Fibroblast of lung (primary cell): ENCODE results near the gene PITX2. TPM values are rescaled to one million over a fixed set of nuclear protein-coding genes. Genes with fewer than 3 reads are reported as not detected.

Experiments
- DNase-seq, 2 donors: peaks; one replicate each; pipeline versions ENCODE4 v3.0.0 to v3.0.0-alpha.2; 2010; ENCODE audit warnings: low read depth in 2 of 2
- H2AFZ ChIP-seq: 2 replicates; pipeline ENCODE4 v1.5.1; 2012; ENCODE audit warnings: low read length, control low read depth, inconsistent platforms
- H3K27ac ChIP-seq: 2 replicates; pipeline ENCODE4 v1.5.1; 2011; ENCODE audit warnings: low read length, control low read depth; ENCODE audit not compliant: insufficient read depth
- H3K27me3 ChIP-seq: 2 replicates; pipeline ENCODE4 v1.5.1; 2011; ENCODE audit warnings: mild to moderate bottlenecking, low read length; ENCODE audit not compliant: control insufficient read depth, insufficient read depth
- H3K36me3 ChIP-seq: 2 replicates; pipeline ENCODE4 v1.5.1; 2011; ENCODE audit warnings: low read length; ENCODE audit not compliant: control insufficient read depth, insufficient read depth
- H3K4me1 ChIP-seq: 2 replicates; pipeline ENCODE4 v1.5.1; 2011; ENCODE audit warnings: low read length; ENCODE audit not compliant: control insufficient read depth, insufficient read depth; ENCODE audit errors: extremely low read depth
- H3K4me2 ChIP-seq: 2 replicates; pipeline ENCODE4 v1.5.1; 2011; ENCODE audit warnings: low read length, control low read depth; ENCODE audit not compliant: insufficient read depth; ENCODE audit errors: extremely low read depth
- H3K4me3 ChIP-seq, 4 experiments: fragments of 200-600 bp in 1 of 4; sonication (generic) in 1 of 4; replicated peaks in 1 of 4; 2 replicates each; pipeline ENCODE4 v1.5.1; 2011 to 2016; ENCODE audit warnings: low read length in 4 of 4, low read depth in 3 of 4, mild to moderate bottlenecking in 3 of 4, control low read depth in 2 of 4, inconsistent platforms in 1 of 4, mixed read lengths in 1 of 4; ENCODE audit not compliant: insufficient read depth in 1 of 4; ENCODE audit errors: control extremely low read depth in 1 of 4
- H3K79me2 ChIP-seq: 2 replicates; pipeline ENCODE4 v1.5.1; 2012; ENCODE audit warnings: mild to moderate bottlenecking, low read length, inconsistent platforms; ENCODE audit not compliant: control insufficient read depth, insufficient read depth
- H3K9ac ChIP-seq: 2 replicates; pipeline ENCODE4 v1.5.1; 2011; ENCODE audit warnings: mild to moderate bottlenecking, low read length, control low read depth; ENCODE audit not compliant: insufficient read depth
- H3K9me3 ChIP-seq: 2 replicates; pipeline ENCODE4 v1.5.1; 2012; ENCODE audit warnings: low read depth, low read length; ENCODE audit not compliant: control insufficient read depth, insufficient read depth
- H4K20me1 ChIP-seq: 2 replicates; pipeline ENCODE4 v1.5.1; 2011; ENCODE audit warnings: low read length; ENCODE audit not compliant: control insufficient read depth, insufficient read depth; ENCODE audit errors: extremely low read depth
- CTCF ChIP-seq, 2 donors: IDR thresholded peaks in 1 of 2; conservative IDR thresholded peaks in 1 of 2; 1 replicate in 1 of 2; 2 replicates in 1 of 2; pipeline ENCODE4 v1.5.1; 2011 to 2012; ENCODE audit warnings: low read length in 2 of 2, control low read depth in 1 of 2, inconsistent platforms in 1 of 2, low read depth in 1 of 2, mild to moderate bottlenecking in 1 of 2
- EZH2 ChIP-seq: IDR thresholded peaks from 2 replicates; pipeline ENCODE4 v1.5.1; 2012; ENCODE audit warnings: low read length, control low read depth, mild to moderate bottlenecking; ENCODE audit errors: missing control alignments
- polyA plus RNA-seq, 2 donors: library from polyadenylated mRNA; depleted of rRNA in 1 of 2; stranded (reverse) in 1 of 2; unstranded in 1 of 2; fragments of >200 nt; gene quantifications; 2 replicates each; pipeline ENCODE4 v1.2.1, GENCODE V29; 2011 to 2012; ENCODE audit warnings: missing spikeins in 1 of 2
- total RNA-seq: library from RNA; depleted of rRNA; stranded (reverse); fragments of >200 nt; gene quantifications from 2 replicates; pipeline ENCODE4 v1.2.1, GENCODE V29; 2014

Gene PITX2
- total and polyA plus RNA-seq, 2 donors (not counting 1 experiment from before 2014, with no cell fraction given) = 0.33 to 0.40 TPM

DNA sequence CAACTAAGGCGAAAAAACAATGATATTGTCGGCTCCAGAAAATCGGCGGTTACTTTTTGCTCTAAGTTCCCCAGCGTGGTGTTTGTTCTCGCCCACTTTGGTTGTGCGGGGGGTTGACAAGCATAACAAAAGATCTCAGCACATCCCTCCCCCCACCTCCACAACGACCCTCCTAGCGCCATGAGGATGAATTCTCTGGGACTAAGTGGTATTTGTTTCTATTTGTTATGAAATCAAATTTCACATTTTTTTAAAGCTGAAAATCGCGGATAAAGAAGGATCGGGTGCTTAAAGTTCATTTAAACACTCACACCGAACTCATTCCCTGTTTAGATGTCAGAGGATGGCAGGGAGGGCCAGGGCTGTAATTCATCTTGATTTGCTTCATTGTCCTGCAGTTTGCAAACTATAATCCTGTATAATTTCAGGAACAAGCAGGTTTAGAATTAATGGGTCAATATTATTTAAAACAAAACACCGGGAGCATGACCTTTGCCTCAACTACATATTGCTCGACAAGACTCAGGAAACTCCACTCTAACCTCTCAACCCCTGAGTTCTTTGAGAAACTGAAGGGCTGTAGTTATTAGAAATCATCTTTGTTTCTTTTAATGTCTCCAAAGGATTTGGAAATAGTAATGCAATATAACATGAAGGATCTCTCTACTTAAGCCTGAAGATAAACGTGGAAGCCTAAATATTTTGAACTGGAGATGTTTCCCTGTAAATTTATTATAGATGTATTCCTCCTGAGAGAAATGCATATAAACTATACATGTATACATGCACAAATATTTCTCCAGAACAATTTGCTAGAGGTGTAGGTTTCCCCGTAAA, 6.4 kb downstream of the PITX2 start:
- H3K36me3 ChIP-seq = no peaks in the 10 kb centered on the region
- no peak overlapping the region for H2AFZ ChIP-seq
- no peak for DNase-seq
- H3K79me2 ChIP-seq = no peaks in the 10 kb centered on the region
- H3K27me3 ChIP-seq = peaks cover 83% of the 10 kb centered on the region
- H3K4me3 ChIP-seq = no peak overlapping the region
- no peak overlapping the region for H3K9ac ChIP-seq
- H3K4me2 ChIP-seq = no peak overlapping the region
- no peaks in the 10 kb centered on the region for H3K4me1 ChIP-seq
- no peaks in the 10 kb centered on the region for H4K20me1 ChIP-seq
- no peak overlapping the region for H3K27ac ChIP-seq
- TF ChIP-seq EZH2 (peak; percentile 57), CTCF (conservative IDR thresholded peaks at IDR 0.05 in 1 of 2, IDR thresholded peaks at IDR 0.05 in 1 of 2; ENCODE audit: low read depth in 1 of 2, low read length in 2 of 2) (no peak)
- no peaks in the 10 kb centered on the region for H3K9me3 ChIP-seq

DNA sequence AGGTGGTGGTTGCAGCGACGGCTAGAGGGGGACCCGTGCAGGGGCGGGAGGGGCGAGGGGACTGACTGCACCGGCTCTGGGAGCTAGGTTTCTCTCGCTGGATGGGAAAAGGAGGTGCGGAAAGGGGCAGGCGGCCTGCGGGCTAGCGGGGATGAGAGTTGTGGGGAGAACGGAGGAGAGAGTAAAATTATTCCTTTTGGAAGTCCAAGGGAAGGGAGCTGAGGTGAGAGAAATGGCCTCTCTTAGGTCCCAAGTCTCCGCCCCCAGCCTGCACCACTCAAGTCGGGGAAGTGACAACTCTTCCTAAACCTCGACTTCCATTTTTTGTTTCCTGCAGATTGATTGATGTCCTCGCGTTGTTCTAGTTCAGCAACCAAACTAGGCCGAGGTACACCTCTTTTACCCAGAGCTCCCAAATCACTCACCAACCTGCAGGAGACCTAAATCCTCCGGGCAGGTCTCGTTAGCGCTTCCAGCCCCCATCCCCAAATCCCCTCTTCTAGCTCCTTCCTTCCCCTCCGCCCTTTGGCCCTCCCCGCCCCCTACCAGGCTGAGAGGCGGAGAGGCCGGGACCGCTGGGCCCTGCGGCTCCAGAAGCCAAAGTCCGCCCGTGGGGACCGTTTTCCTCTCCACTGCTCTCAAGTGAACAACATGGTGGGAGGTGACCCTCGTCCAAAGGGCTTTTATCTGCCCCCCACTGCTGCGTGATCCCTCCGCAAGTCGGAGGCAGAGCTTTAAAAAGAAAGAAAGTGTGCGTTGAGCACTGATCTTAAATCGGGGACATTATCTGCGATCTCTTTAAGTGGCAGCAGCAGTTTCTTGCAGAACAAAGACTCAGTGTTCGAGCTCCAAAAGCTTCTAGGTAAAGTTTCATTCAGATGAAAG, 7.3 kb downstream of the PITX2 start:
- Histone ChIP-seq H3K4me1 (no peaks in the 10 kb centered on the region), H2AFZ (no peak overlapping the region), H3K36me3 (no peaks in the 10 kb centered on the region), H4K20me1 (no peaks in the 10 kb centered on the region), H3K27me3 (peaks cover 85% of the 10 kb centered on the region), H3K27ac (no peak overlapping the region), H3K4me2 (no peak overlapping the region), H3K4me3 (no peak overlapping the region), H3K79me2 (no peaks in the 10 kb centered on the region), H3K9me3 (no peaks in the 10 kb centered on the region), H3K9ac (no peak overlapping the region)
- no peak for TF ChIP-seq CTCF (conservative IDR thresholded peaks at IDR 0.05 in 1 of 2, IDR thresholded peaks at IDR 0.05 in 1 of 2; ENCODE audit: low read depth in 1 of 2, low read length in 2 of 2)
- TF ChIP-seq EZH2 = peak; percentile 66
- DNase-seq = no peak

GRCh38 chr4:110614976-110615352, 7.9 kb downstream of the PITX2 start:
- no peak overlapping the region for H3K9ac ChIP-seq
- no peaks in the 10 kb centered on the region for H3K79me2 ChIP-seq
- no peaks in the 10 kb centered on the region for H4K20me1 ChIP-seq
- TF ChIP-seq CTCF (conservative IDR thresholded peaks at IDR 0.05 in 1 of 2, IDR thresholded peaks at IDR 0.05 in 1 of 2; ENCODE audit: low read depth in 1 of 2, low read length in 2 of 2) (no peak), EZH2 (no peak)
- H3K36me3 ChIP-seq = no peaks in the 10 kb centered on the region
- no peak overlapping the region for H2AFZ ChIP-seq
- no peak for DNase-seq
- H3K4me2 ChIP-seq = no peak overlapping the region
- H3K4me1 ChIP-seq = no peaks in the 10 kb centered on the region
- no peak overlapping the region for H3K4me3 ChIP-seq
- peaks cover 83% of the 10 kb centered on the region for H3K27me3 ChIP-seq
- no peak overlapping the region for H3K27ac ChIP-seq
- no peaks in the 10 kb centered on the region for H3K9me3 ChIP-seq
